ENCODE results near the gene ANKRD6.
"Not testable (repeated sequence)": the region's sequence is repeated elsewhere in the genome, so short reads cannot be mapped to it uniquely, and the experiment has no call there.

ANKRD6 gene

DNA sequence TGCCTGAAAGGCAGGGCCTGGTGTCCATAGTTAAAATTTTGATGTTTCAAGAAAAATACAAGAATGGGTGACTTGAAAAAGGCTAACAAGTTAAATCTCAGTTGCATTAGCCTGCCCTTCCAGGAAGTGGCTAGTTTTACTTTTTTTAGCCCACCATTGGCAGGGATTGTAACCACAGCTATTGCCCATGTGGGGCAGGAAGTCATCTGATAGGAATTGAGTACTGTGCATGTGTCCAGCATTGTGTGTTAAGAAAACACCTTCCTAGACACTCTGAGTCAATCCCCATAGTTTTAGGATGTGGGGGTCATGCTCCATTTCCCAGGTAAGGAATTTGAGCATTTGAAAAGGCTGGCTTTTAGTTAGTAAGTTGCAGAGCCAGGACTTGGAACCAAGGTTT lies 178.7 kb downstream of the ANKRD6 start:
- DNase-seq, result no peak

DNA sequence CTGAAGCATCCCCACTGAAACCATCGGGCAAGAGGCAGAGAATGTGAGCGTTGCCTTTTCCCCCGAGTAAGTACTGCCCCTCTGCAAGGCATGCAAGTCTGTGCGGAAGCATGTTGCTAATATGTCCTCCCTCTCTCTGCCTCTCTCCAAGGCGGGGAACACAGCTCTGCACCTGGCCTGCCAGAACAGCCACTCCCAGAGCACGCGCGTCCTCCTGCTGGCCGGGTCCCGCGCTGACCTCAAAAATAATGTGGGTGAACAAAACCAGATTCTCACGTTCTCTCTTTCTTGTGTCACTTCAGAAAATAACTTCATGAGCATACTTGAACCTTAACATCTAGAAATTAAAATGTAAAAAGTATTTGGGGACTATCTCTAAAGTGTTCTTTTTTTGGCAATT lies 179.2 kb downstream of the ANKRD6 start:
- DNase-seq, result no peak

DNA sequence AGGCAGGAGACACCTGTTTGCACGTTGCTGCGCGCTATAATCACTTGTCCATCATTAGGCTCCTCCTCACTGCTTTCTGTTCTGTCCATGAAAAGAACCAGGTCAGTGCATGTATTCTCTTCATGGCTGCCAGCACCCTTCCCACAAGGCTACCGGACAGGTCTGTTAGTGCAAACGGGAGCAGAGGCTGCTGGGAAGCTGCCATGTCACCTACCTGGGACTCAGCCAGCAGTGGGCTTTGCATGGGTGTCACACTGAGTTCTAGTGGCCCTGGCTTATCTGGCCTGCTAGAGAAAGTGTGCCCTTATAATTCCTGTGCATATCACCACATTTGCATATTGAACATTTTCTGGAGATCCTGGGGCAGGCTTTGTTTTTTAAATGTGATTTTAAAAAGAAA lies 180.8 kb downstream of the ANKRD6 start:
- no peak for DNase-seq

DNA sequence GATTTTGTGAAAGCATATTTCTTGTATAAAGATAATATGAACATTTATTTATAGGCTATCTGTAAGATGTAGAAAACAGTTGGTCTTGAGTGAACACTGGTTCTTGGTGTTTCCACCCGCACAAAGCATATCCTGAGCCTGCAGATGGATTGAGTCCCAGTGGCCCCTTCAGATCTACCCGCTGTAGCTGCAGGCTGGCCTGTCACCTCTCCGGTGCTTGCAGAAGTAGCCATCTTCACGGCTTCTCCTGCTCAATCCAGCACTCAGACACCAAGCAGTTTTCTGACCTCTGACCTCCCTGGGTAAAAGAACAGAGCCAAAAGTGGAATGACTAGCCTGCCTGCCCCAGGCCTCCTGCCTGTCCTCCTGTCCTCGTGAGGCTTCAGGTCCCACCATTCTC lies 182.9 kb downstream of the ANKRD6 start:
- no peak for DNase-seq

DNA sequence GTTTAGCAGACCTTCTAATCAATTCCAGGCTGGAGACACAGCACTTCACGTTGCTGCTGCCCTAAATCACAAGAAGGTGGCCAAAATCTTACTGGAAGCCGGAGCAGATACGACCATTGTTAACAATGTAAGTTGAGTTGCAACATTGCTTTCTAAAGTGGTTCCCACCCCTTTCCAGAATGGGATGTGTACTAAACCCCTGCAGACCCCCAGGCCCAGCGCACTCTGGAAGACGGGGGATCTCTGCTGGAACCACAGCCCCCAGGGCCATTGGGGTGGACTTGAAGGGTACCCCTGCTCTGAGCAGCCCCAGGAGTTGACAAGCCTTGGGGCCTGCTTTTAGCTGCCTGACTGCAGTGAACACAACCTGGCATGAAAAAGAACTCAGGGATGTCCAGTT lies 183.6 kb downstream of the ANKRD6 start:
- DNase-seq, result no peak

DNA sequence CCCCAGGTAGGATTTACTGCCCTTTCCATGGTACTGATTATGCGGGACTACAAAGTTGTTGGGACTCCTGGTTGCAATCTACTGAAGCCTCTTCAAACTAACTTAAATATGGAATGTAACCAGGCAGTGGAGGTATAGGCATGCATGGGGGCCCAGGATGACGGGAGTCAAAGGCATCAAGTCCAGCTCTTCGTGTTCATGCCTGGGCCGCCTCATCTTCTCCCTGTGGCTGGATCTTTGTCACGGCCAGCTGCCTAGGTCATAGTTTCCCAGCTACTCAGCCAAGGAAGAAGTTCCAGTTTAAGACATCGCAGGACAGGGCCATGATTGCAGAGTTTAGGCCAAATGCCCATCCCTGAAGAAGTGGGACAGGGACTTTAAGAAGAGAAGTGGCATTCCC lies 185.1 kb downstream of the ANKRD6 start:
- DNase-seq, result no peak

DNA sequence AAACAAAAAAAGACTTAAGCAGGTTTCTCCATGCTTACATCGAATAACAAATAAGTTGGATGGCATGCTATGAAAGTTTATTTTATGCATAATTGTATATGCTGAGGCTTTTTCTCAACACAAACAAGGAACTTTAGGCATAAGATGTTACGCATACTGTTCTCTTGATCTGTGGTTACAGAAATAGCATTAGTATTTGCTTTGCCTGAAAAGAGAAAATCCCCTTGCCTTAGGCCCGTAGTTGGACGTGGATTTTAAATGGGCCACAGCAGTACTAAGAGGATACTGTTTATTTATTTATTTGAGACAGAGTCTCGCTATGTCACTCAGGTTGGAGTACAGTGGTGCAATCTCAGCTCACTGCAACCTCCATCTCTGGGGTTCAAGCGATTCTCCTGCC lies 186.6 kb downstream of the ANKRD6 start:
- no peak for DNase-seq

DNA sequence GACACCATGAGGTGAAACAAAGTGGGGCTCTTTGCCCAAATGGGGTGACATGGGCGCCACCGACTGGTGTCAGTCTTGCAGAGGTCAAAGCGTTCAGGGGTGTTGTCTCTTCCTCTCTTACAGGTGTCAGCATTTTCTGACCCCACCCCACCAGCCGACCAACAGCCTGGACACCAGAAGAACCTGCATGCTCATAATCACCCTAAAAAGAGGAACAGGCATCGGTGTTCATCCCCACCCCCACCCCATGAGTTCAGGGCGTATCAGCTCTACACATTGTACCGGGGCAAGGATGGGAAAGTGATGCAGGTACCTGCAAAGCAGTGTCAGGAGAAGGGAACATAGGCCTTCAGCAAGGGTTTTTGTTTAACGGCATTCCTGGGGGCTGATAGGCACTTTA lies 190.8 kb downstream of the ANKRD6 start:
- no peak for DNase-seq

DNA sequence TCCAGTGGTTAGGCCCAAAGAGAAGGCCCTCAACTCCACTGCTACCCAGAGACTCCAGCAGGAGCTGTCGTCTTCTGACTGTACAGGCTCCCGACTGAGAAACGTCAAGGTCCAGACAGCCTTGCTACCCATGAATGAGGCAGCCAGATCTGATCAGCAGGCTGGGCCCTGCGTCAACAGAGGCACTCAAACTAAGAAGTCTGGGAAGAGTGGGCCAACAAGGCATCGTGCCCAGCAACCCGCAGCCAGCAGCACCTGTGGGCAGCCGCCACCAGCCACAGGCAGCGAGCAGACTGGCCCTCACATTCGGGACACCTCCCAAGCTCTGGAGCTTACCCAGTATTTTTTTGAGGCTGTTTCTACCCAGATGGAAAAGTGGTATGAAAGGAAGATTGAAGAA lies 197.5 kb downstream of the ANKRD6 start:
- no peak for DNase-seq

DNA sequence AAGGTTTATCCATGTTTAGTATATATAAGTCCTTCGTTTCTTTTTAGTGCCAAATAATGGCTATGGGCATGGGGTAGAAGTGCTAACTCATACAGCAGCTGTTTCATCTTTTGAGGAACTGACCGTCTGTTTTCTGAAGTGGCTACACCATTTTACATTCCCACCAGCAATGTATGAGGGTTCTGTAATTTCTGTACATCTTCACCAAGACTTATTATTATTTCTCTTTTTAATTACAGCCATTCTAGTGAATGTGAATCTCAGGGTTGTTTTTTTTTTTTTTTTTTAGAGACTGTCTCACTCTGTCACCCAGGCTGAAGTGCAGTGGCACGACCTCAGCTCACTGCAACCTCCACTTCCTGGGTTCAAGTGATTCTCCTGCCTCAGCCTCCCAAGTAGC lies 203.5 kb downstream of the ANKRD6 start:
- DNase-seq, result not testable (repeated sequence)

DNA sequence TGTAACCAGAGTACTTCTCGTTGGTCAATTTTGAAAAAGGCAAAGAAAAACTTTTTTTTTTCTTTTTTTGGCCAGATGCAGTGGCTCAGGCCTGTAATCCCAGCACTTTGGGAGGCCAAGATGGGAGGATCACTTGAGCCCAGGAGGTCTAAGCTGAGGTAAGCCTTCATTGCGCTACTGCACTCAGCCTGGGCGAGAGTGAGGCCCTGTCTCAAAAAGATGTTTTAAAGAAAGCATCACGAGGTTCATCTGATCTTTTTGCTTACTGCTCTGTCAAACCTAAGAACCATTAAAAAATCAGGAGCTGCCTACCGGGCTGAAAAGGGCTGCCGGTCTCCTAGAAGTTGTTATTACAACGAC lies 205.0 kb downstream of the ANKRD6 start:
- no peak for DNase-seq

DNA sequence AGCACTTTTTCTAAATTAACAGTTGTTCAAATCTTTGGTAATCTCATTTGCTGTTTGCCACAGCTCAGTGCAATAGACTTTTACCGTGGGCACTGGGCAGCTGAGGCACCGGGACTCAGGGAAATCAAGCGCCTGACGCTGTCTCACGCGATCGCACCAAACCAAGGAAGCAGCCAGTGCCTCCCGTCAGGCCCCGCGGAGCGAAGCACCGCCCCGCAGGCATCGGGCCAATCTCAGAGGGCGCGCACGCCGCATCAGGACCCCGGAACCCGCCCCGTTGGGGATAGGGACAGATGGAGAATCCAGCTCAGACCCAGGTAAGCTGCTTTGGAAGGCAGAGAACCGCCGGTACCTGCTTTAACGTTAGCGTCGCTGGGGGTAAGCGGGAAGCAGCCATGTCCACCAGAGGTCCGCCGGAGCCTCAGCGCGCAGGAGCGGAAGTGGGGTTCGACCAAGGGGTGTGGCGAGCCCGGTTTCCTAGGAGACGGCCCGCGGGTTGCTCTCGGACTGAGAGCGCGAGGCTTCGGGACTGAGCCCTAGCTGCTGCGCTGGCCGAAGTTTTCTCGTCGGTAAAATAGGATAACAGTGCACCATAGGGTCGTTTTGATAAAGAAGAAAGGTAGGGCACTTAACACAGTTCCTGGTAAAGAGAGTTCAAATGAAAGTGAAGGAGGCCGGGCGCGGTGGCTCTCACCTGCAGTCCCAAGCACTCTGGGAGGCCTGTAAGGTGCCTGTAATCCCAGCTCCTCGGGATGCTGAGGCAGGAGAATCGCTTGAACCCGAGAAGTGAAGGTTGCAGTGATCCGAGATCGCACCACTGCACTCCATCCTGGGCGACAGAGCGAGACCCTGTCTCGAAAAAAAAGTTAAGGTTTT lies 205.6 kb downstream of the ANKRD6 start, which contains the start of gene LYRM2:
LYRM2 (minus strand) TSS at position 428 of the 876 bp plus-strand sequence; CDS start at position 397, 31 bp downstream.
- DNase-seq, result peak; percentile 96

DNA sequence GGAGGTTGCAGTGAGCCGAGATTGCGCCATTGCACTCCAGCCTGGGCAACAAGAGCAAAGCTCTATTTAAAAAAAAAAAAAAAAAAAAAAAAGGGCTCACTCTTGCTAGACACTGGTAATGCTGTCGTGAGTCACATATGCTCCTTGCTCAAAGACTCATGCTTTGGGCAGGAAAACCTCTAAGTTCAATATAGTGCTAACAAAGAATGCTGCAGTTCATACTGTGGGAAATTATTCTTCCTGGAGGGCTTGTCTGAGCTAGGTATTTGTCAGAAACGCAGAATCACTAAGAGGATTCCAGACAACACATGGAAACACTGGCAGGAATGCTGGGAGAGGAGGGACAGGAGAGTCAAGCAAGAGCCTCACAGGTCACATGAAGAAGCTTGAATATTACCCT lies 207.9 kb downstream of the ANKRD6 start:
- no peak for DNase-seq

DNA sequence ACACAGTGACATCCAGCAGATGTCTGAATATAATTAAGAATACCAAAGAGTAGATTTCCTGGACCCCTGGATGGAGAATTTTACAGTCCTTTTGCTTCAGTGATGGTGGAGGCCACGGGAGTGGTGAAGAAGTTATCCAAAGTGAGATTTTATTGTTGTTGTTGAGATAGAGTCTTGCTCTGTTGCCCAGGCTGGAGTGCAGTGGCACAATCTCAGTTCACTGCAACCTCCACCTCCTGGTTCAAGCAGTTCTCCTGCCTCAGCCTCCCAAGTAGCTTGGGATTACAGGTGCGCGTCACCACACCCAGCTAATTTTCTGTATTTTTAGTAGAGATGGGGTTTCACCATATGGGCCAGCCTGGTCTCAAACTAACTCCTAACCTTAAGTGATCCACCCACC lies 208.6 kb downstream of the ANKRD6 start:
- DNase-seq, result not testable (repeated sequence)

DNA sequence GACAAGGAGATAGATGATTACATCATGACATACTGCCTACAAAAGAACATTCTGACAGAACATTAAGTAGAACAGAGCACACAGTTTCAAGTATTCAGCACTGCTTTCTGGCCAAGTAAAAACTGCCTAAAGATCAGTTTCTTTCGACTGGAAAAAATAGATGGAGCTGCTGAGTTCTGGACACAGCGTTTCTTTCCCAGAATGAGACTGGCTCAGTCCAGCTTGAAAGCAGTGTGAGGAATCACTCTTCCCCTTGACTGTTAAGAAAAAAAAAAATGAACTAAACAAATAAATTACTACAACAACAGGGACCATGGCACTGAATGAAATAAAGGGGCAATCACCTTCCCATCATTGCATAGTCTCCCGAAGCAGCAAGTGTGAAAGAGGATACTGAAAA lies 210.0 kb downstream of the ANKRD6 start:
- DNase-seq, result no peak

DNA sequence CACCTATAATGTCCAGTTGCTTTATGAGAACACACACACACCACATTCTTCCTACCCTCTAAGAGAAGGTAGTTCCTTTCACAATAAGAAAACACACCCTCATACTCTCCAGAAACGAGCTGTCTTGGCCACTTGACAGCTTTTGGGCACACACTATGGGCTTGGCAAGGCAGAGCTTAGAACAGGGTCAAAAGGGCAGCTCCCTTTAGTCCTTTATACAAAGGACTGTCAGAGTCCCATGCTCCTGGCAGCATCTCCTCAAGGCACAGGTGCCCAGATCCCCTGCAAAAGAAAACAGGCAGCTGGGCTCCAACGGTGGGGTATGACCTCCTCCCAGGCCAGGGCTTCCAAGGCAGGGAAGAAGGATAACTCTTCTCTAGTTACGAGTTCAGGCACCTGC lies 210.5 kb downstream of the ANKRD6 start:
- no peak for DNase-seq

DNA sequence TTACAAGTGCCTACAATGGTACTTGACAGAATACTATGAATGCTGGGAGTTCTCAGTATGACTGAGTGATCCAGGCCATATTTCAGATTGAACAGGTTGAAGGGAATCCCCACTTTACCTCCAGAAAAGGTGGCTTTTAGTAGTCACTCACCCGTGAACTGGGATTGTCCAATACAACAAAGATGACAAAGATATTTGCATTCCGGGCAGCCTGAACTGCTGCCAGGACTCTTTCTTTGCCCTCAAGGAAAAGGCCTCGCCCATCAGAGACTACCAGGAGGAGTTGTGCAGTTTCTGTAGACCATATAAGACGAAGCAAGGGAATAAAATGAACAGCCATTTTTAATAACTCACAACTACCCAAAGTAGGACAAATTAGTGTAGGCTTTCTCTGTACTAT lies 211.9 kb downstream of the ANKRD6 start:
- no peak for DNase-seq

DNA sequence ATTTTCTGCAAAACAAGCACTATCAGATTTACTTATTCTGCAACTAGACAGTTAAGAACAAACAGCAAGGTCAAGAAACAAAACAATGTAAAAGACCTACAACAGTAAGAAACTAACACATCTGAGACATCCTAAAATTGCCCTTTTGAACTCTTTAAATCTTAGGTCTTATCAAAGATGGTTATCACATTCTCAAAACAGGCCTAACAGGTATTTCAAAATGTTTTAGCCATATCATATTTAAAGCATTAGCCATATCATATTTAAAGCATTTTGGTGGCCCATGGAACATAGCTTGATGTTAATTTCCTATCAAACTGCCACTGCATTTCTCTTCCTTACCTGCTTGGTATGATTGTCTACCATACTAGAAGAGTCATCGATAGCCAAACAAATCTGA lies 216.7 kb downstream of the ANKRD6 start:
- DNase-seq, result no peak

DNA sequence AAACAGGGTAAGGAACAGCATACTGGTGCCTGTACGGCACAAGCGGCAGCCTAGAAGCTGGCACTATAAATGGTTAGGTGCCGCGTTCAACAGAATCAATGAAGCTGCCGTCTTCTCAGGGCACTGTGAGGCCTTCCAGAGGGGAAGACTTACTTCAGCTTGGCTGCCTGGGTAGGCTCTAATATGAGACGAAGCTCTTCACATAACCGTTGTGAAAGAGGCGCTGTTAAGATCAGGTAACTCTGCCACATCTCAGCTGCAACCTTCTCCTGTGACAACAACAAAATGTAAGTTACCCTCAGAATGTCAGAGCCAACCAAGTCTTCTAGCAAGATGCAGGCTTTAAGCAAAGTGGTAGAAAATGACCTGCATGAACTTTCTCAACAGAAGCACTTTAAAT lies 217.6 kb downstream of the ANKRD6 start:
- no peak for DNase-seq

DNA sequence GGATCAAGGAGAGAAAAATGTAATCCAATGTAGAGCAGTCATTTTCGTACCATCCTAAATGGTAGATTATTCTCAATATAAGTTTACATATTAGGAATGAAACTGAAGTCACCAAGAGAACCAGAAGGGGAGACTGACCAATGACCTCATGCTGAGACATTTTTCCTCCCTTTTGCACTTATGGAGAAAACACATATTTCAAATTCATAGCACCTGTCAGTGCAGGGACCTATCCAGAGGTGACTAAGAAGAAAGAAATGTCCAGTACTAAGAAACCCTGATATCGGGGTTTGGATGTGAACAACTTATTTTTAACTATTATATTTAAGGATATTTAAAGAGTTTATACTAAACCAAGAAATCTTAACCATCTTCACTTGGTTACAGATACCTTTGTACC lies 222.2 kb downstream of the ANKRD6 start:
- no peak for DNase-seq

DNA sequence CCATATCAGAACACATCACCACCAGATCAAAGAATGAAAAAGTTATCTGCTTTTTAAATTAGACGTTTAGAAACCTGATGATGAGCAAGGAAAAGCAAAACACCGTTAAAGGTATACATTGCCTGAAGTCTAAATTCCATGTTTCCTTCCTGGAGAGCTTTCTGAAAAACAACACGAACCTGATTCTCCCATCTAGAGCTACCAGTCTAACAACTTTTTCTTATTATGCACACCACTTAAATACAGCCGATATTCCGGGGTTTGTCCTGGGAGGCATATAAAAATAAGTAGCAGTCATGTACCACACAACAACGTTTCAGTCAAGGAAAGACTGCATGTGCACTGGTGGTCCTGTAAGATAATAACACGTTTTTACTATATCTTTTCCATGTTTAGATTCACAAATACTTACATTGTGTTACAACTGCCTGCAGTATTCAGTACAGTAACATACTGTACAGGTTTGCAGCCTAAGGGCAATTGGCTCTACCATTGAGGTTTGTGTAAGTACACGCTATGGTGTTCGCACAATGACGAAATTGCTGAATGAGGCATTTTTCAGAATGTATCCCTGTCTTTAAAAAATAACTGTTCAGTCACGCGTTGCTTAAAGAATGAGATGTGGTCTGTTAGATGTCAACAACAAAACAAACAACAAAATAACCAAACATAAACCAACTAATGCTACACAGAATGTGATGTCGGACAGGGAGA lies 224.7 kb downstream of the ANKRD6 start:
- no peak for DNase-seq

DNA sequence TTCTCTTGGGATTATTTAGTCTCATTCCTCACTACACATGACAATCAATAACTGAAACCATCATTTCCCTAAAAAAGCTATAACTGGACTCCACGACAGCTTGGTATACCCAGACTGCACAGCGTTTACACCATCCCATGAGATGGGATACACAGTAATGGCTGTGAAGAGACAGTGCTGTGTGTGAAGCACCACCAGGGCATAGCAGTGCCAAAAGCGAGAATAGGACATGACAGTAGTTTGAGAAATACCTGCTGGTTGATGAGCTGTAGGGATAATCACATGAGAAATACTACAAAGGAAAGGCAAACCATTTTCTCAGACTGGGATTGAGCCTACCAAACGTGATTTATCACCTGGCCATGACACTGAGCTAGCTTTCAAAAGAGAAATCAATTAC lies 228.0 kb downstream of the ANKRD6 start:
- DNase-seq, result no peak

DNA sequence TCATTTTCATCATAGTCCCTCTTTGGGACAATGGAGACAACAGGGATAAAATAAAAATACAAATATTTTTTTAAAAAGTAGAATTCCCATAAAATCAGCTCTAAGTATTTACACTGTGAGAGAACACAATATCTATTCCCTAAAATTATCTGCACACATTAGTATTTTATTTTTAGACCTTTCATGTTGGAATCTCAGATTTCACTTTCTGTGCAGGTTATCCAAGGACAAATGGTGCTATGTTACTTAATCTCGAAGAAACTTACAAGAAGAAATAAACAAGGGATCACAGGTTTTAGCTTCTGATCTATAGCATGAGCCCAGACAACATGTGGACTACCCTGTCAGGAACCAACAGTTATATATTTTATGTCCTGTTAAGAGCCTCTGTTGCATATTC lies 228.6 kb downstream of the ANKRD6 start:
- no peak for DNase-seq

DNA sequence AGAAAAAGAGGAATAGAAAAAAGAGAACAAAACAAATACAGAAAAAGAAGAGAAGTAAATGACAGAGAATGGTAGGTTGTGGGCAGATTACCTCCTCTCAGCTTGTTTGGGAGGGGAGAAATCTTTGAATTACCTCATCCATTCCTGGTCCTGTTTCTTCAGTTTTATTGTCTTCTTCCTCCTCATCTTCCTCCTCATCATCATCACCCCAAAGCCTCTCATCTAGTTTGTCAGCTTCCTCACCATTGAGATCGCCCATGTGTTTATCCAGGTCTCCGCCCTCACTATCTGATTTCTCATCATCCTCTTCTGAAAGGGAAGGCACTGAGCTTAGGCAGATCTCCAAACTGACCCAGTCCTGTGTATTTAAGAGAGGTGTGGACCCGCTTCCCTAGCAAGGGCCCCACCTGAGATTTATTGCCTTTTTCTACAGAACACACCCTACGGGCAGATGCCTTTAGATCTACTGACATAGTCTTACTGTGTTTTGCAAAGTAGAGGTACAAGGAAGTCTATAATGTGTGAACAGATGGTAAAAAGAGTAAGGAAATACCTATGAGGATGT lies 229.8 kb downstream of the ANKRD6 start:
- DNase-seq, result no peak
